COR-L47 (cell line): Measurements from ENCODE around the gene TCERG1L.
"Not testable (repeated sequence)": the region's sequence is repeated elsewhere in the genome, so short reads cannot be mapped to it uniquely, and the experiment has no call there.

Source experiments
- DNase-seq: peaks from one replicate; lab custom pipeline; 2025; lab: John Stamatoyannopoulos, UW

Gene TCERG1L

GRCh38 chr10:131249238-131249954, 62.1 kb downstream of the TCERG1L start:
- DNase-seq = no peak

GRCh38 chr10:131248376-131249165, 63.0 kb downstream of the TCERG1L start:
- no peak for DNase-seq

GRCh38 chr10:131247873-131248272, 63.6 kb downstream of the TCERG1L start:
- no peak for DNase-seq

GRCh38 chr10:131246775-131247174, 64.7 kb downstream of the TCERG1L start:
- no peak for DNase-seq

GRCh38 chr10:131246089-131246488, 65.4 kb downstream of the TCERG1L start:
- DNase-seq = no peak

- DNase-seq = no peak
Observed at GRCh38 chr10:131245475-131246059, 66.0 kb downstream of the TCERG1L start.

GRCh38 chr10:131244836-131245235, 66.7 kb downstream of the TCERG1L start:
- no peak for DNase-seq

GRCh38 chr10:131243076-131243475, 68.4 kb downstream of the TCERG1L start:
- no peak for DNase-seq

- no peak for DNase-seq
Observed at GRCh38 chr10:131242007-131242406, 69.5 kb downstream of the TCERG1L start.

GRCh38 chr10:131240691-131241090, 70.8 kb downstream of the TCERG1L start:
- DNase-seq = no peak

GRCh38 chr10:131239926-131240325, 71.6 kb downstream of the TCERG1L start:
- DNase-seq = no peak

GRCh38 chr10:131239450-131239849, 72.1 kb downstream of the TCERG1L start:
- no peak for DNase-seq

- DNase-seq = no peak
Observed at GRCh38 chr10:131238669-131239280, 72.7 kb downstream of the TCERG1L start.

- DNase-seq = no peak
Observed at GRCh38 chr10:131237991-131238651, 73.4 kb downstream of the TCERG1L start.

- not testable (repeated sequence) for DNase-seq
Observed at GRCh38 chr10:131234606-131235005, 76.9 kb downstream of the TCERG1L start.

- no peak for DNase-seq
Observed at GRCh38 chr10:131233611-131234258, 77.8 kb downstream of the TCERG1L start.

GRCh38 chr10:131231965-131232541, 79.5 kb downstream of the TCERG1L start:
- DNase-seq = peak; percentile 48

GRCh38 chr10:131231323-131231964, 80.1 kb downstream of the TCERG1L start:
- no peak for DNase-seq

- DNase-seq = no peak
Observed at GRCh38 chr10:131230641-131231322, 80.7 kb downstream of the TCERG1L start.

GRCh38 chr10:131230166-131230565, 81.4 kb downstream of the TCERG1L start:
- no peak for DNase-seq
